ENCODE data around the gene ADSS2. TPM values are rescaled to one million over a fixed set of nuclear protein-coding genes. Genes with fewer than 3 reads are reported as not detected.
A peak's percentile ranks its signal among the peaks of the same experiment; 100 is the strongest.

Gene ADSS2
- polyA plus RNA-seq, 1 of the 3 experiments (the other 2 are of a cell fraction) = 30.7 TPM

DNA sequence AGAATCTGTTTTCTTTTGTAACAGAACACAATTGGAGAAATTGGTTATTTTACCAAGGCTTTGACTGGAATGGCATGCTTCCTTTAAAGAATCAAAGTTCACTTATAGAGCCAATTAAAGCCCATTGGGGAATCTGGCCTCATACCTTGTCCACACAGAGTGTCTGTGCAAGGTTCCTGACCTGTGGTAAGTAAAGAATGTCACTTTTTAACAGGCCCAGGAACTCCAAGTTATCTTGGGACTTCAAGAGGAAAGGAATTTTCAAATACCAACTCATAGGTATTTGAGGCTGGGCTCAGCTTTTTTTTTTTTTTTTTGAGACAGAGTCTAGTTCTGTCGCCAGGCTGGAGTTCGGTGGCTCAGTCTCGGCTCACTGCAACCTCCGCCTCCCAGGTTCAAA lies 7.1 kb upstream of the ADSS2 start:
- Histone ChIP-seq H3K4me2 (no peak overlapping the region), H3K9me3 (no peaks in the 10 kb centered on the region), H3K36me3 (replicated peaks in 1 of 2; ENCODE audit: control insufficient read depth in 1 of 2, insufficient read depth in 2 of 2, low read length in 1 of 2) (peaks cover 0 to 11% of the 10 kb centered on the region in 2 experiments), H3K4me3 (ENCODE audit: low read depth in 2 of 2, low read length in 1 of 2) (no peak overlapping the region), H4K20me1 (ENCODE audit: insufficient read depth) (no peaks in the 10 kb centered on the region), H3K4me1 (ENCODE audit: control insufficient read depth in 1 of 2, insufficient read depth in 2 of 2, low read depth in 1 of 2, low read length in 1 of 2) (peaks cover 0 to 17% of the 10 kb centered on the region in 2 experiments; a peak in 3 of 4 replicates), H3K27me3 (ENCODE audit: insufficient read depth) (no peaks in the 10 kb centered on the region), H3K79me2 (ENCODE audit: insufficient read depth) (no peaks in the 10 kb centered on the region), H3K27ac (ENCODE audit: low read depth in 2 of 2, low read length in 1 of 2) (no peak overlapping the region), H3K9me2 (no peaks in the 10 kb centered on the region), H3K9ac (no peak overlapping the region), H2AFZ (ENCODE audit: low read depth) (no peak overlapping the region), H3F3A (replicated peaks; ENCODE audit: insufficient read depth) (peaks cover 3% of the 10 kb centered on the region)
- POLR2A ChIA-PET = no interaction called here
- TF ChIP-seq CHD2 (IDR thresholded peaks at IDR 0.05; ENCODE audit: low read length, partially characterized antibody) (no peak), ELF1 (IDR thresholded peaks at IDR 0.05) (no peak), SIN3A (IDR thresholded peaks at IDR 0.05; ENCODE audit: borderline replicate concordance, low read depth, low read length) (no peak), NFIC (IDR thresholded peaks at IDR 0.05; ENCODE audit: borderline replicate concordance) (no peak), RAD21 (IDR thresholded peaks at IDR 0.05; ENCODE audit: low read length) (no peak), MXI1 (IDR thresholded peaks at IDR 0.05; ENCODE audit: low read depth, low read length) (no peak)
- no peak for DNase-seq
- CTCF ChIA-PET = no interaction called here
- 91% methylated on average over 4 of the region's 4 CpGs for WGBS (ENCODE audit: low lambda C conversion rate)

DNA sequence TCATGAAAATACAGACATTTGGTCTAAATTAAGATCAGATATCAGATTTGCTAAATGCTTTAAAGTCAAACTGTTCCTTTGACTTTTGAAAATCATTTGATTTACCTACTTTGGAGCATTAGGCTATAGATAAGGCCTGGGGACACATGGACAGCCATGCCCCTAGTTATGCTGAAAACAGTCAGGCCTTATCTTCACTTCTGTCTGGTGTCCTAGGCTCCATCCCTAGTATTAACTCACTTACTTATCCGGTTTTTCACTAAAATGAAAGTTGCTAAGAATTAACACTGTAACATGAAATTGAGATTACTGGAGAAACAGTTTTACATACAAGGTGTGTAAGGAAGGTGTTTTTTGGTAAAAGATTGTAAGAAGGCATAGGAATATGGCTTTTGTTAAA lies 4.9 kb upstream of the ADSS2 start:
- CTCF ChIA-PET = no interaction called here
- H2AFZ ChIP-seq (ENCODE audit: low read depth) = no peak overlapping the region
- peak overlapping the region in 1 of 2 experiments; percentile 82; a peak in 2 of 4 replicates for H3K27ac ChIP-seq (ENCODE audit: low read depth in 2 of 2, low read length in 1 of 2)

DNA sequence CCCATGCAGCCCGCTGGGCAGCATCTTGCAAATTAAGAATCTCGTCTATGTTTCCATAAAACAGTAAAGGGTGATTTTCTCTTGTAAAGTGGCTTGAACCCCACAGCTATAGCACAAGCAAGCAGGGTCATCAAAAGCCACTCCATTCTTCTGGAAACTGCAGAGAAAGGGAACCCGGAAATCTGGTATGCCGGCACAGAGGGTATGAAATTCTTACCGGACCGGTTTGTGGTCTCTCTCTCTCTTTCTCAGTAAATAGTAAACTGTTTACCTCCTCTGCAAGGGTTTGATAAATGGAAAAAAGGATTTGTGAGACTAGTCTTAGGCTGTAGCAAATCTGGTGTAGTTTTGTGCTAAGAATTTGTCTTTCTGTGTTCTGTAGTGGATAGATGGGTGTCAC lies 2.7 kb upstream of the ADSS2 start:
- H3K9me3 ChIP-seq = no peaks in the 10 kb centered on the region
- TF ChIP-seq FOXM1 (IDR thresholded peaks at IDR 0.05; ENCODE audit: low read depth) = no peak
- no peak for TF ChIP-seq NFIC (IDR thresholded peaks at IDR 0.05; ENCODE audit: borderline replicate concordance)
- no peak overlapping the region for H3K4me3 ChIP-seq (ENCODE audit: low read depth in 2 of 2, low read length in 1 of 2)
- no peak overlapping the region for H3K9ac ChIP-seq
- H3F3A ChIP-seq (replicated peaks; ENCODE audit: insufficient read depth) = peaks cover 4% of the 10 kb centered on the region
- peaks cover 8 to 23% of the 10 kb centered on the region in 2 experiments; a peak in 3 of 4 replicates for H3K4me1 ChIP-seq (ENCODE audit: control insufficient read depth in 1 of 2, insufficient read depth in 2 of 2, low read depth in 1 of 2, low read length in 1 of 2)
- H2AFZ ChIP-seq (ENCODE audit: low read depth) = 0 out of 2 replicates have a peak overlapping the region, but pooled peaks have one; percentile 8
- H3K79me2 ChIP-seq (ENCODE audit: insufficient read depth) = peaks cover 21% of the 10 kb centered on the region
- H3K27me3 ChIP-seq (ENCODE audit: insufficient read depth) = no peaks in the 10 kb centered on the region
- H3K4me2 ChIP-seq = no peak overlapping the region
- WGBS (ENCODE audit: low lambda C conversion rate) = 92% methylated on average over 6 of the region's 6 CpGs
- ChIA-PET CTCF (no interaction called here), POLR2A (interaction anchor here (0.6 kb wide), 1 partner anchor 408 kb away, joined by 3 read pairs; no protein-coding TSS in a partner anchor)
- peaks cover 7 to 18% of the 10 kb centered on the region in 2 experiments for H3K36me3 ChIP-seq (replicated peaks in 1 of 2; ENCODE audit: control insufficient read depth in 1 of 2, insufficient read depth in 2 of 2, low read length in 1 of 2)
- no peaks in the 10 kb centered on the region for H3K9me2 ChIP-seq
- H3K27ac ChIP-seq (ENCODE audit: low read depth in 2 of 2, low read length in 1 of 2) = no peak overlapping the region
- no peak for DNase-seq
- H4K20me1 ChIP-seq (ENCODE audit: insufficient read depth) = peaks cover 5% of the 10 kb centered on the region; the same call in 1 of the 2 replicates

More for the DNA sequence above, 4.9 kb upstream of the ADSS2 start:
- POLR2A ChIA-PET = no interaction called here
- Histone ChIP-seq H3F3A (replicated peaks; ENCODE audit: insufficient read depth) (peaks cover 4% of the 10 kb centered on the region), H4K20me1 (ENCODE audit: insufficient read depth) (no peaks in the 10 kb centered on the region), H3K4me1 (ENCODE audit: control insufficient read depth in 1 of 2, insufficient read depth in 2 of 2, low read depth in 1 of 2, low read length in 1 of 2) (peaks cover 0 to 16% of the 10 kb centered on the region in 2 experiments; a peak in 3 of 4 replicates), H3K9ac (no peak overlapping the region), H3K4me2 (no peak overlapping the region), H3K27me3 (ENCODE audit: insufficient read depth) (no peaks in the 10 kb centered on the region), H3K79me2 (ENCODE audit: insufficient read depth) (no peaks in the 10 kb centered on the region), H3K9me2 (no peaks in the 10 kb centered on the region), H3K36me3 (replicated peaks in 1 of 2; ENCODE audit: control insufficient read depth in 1 of 2, insufficient read depth in 2 of 2, low read length in 1 of 2) (peaks cover 0 to 11% of the 10 kb centered on the region in 2 experiments), H3K4me3 (ENCODE audit: low read depth in 2 of 2, low read length in 1 of 2) (no peak overlapping the region), H3K9me3 (no peaks in the 10 kb centered on the region)
- DNase-seq = peak; percentile 32
- 40% methylated on average over 1 of the region's 1 CpG for WGBS (ENCODE audit: low lambda C conversion rate)
- TF ChIP-seq GATA2 (CRISPR knock-in tag; IDR thresholded peaks at IDR 0.05) (peak; percentile 79), RXRA (IDR thresholded peaks at IDR 0.05; ENCODE audit: borderline replicate concordance, low read depth) (no peak), MXI1 (IDR thresholded peaks at IDR 0.05; ENCODE audit: low read depth, low read length) (0 out of 2 replicates have a peak, but pooled peaks have one; percentile 25), EP300 (IDR thresholded peaks at IDR 0.05; ENCODE audit: borderline replicate concordance in 1 of 2, low read depth in 1 of 2, low read length in 1 of 2) (0 out of 4 replicates have a peak, but pooled peaks of 1 of the 2 experiments have one; percentile 40), FOXM1 (IDR thresholded peaks at IDR 0.05; ENCODE audit: low read depth) (no peak), CHD2 (IDR thresholded peaks at IDR 0.05; ENCODE audit: low read length, partially characterized antibody) (peak; percentile 40)
